ENCODE results near the gene TSEN34.
"Not testable (repeated sequence)": the region's sequence is repeated elsewhere in the genome, so short reads cannot be mapped to it uniquely, and the experiment has no call there.

Gene TSEN34

GRCh38 chr19:54188215-54188871, 2.8 kb upstream of the TSEN34 start:
- no peak overlapping the region for H3K27ac ChIP-seq
- TF ChIP-seq FOXP2 (optimal IDR thresholded peaks at IDR 0.05; ENCODE audit: control extremely low read depth, extremely low read length, insufficient read depth) (no peak), POLR2AphosphoS5 (IDR thresholded peaks at IDR 0.05; ENCODE audit: borderline replicate concordance, low read depth, low read length) (no peak), EZH2 (IDR thresholded peaks at IDR 0.05) (no peak)
- DNase-seq (ENCODE audit: low read depth, low spot score), result no peak

GRCh38 chr19:54189145-54189734, 1.9 kb upstream of the TSEN34 start, which contains the start of gene MBOAT7:
Gene MBOAT7 (minus strand): TSS chr19:54189580. CDS start chr19:54188508, 1,072 bp downstream.
- TF ChIP-seq POLR2AphosphoS5 (IDR thresholded peaks at IDR 0.05; ENCODE audit: borderline replicate concordance, low read depth, low read length), result peak; percentile 87
- TF ChIP-seq EZH2 (IDR thresholded peaks at IDR 0.05), result no peak
- DNase-seq (ENCODE audit: low read depth, low spot score), result no peak
- peaks cover 13% of the 10 kb centered on the region for H3K36me3 ChIP-seq (ENCODE audit: insufficient read depth, low read length)
- H3K4me3 ChIP-seq, result peak within 1 kb of the TSS; percentile 94
- peak within 1 kb of the TSS; percentile 97 for H3K27ac ChIP-seq
- peak within 1 kb of the TSS; percentile 97 for H3K9ac ChIP-seq (ENCODE audit: insufficient read length)
- no peaks in the 10 kb centered on the region for H3K9me3 ChIP-seq (ENCODE audit: low read depth, low read length)

More at GRCh38 chr19:54188215-54188871, 2.8 kb upstream of the TSEN34 start:
- Histone ChIP-seq H3K4me3 (peak overlapping the region; percentile 94), H3K9ac (ENCODE audit: insufficient read length) (peak overlapping the region; percentile 94), H3K36me3 (ENCODE audit: insufficient read depth, low read length) (peaks cover 5% of the 10 kb centered on the region), H3K9me3 (ENCODE audit: low read depth, low read length) (no peaks in the 10 kb centered on the region)

GRCh38 chr19:54189735-54190502, 1.2 kb upstream of the TSEN34 start:
- Histone ChIP-seq H3K9ac (ENCODE audit: insufficient read length) (peak overlapping the region; percentile 97), H3K27ac (peak overlapping the region; percentile 97), H3K9me3 (ENCODE audit: low read depth, low read length) (no peaks in the 10 kb centered on the region), H3K4me3 (peak overlapping the region; percentile 94), H3K36me3 (ENCODE audit: insufficient read depth, low read length) (peaks cover 20% of the 10 kb centered on the region)
- peak; percentile 100 for DNase-seq (ENCODE audit: low read depth, low spot score)
- TF ChIP-seq EZH2 (IDR thresholded peaks at IDR 0.05), result no peak
- TF ChIP-seq POLR2AphosphoS5 (IDR thresholded peaks at IDR 0.05; ENCODE audit: borderline replicate concordance, low read depth, low read length), result peak; percentile 80
- TF ChIP-seq FOXP2 (optimal IDR thresholded peaks at IDR 0.05; ENCODE audit: control extremely low read depth, extremely low read length, insufficient read depth), result peak; percentile 99

- peak; percentile 98 for DNase-seq (ENCODE audit: low read depth, low spot score)
- Histone ChIP-seq H3K27ac (peak overlapping the region; percentile 97), H3K36me3 (ENCODE audit: insufficient read depth, low read length) (peaks cover 22% of the 10 kb centered on the region), H3K9me3 (ENCODE audit: low read depth, low read length) (no peaks in the 10 kb centered on the region), H3K9ac (ENCODE audit: insufficient read length) (peak overlapping the region; percentile 97), H3K4me3 (peak overlapping the region; percentile 88)
- TF ChIP-seq EZH2 (IDR thresholded peaks at IDR 0.05) (no peak), POLR2AphosphoS5 (IDR thresholded peaks at IDR 0.05; ENCODE audit: borderline replicate concordance, low read depth, low read length) (peak; percentile 11), FOXP2 (optimal IDR thresholded peaks at IDR 0.05; ENCODE audit: control extremely low read depth, extremely low read length, insufficient read depth) (peak; percentile 24)
Measured at GRCh38 chr19:54190503-54191010, 551 bp upstream of the TSEN34 start.

GRCh38 chr19:54191811-54192453, 824 bp downstream of the TSEN34 start:
- TF ChIP-seq EZH2 (IDR thresholded peaks at IDR 0.05) (no peak), POLR2AphosphoS5 (IDR thresholded peaks at IDR 0.05; ENCODE audit: borderline replicate concordance, low read depth, low read length) (no peak), FOXP2 (optimal IDR thresholded peaks at IDR 0.05; ENCODE audit: control extremely low read depth, extremely low read length, insufficient read depth) (no peak)
- no peaks in the 10 kb centered on the region for H3K9me3 ChIP-seq (ENCODE audit: low read depth, low read length)
- peaks cover 23% of the 10 kb centered on the region for H3K36me3 ChIP-seq (ENCODE audit: insufficient read depth, low read length)
- H3K9ac ChIP-seq (ENCODE audit: insufficient read length), result peak overlapping the region; percentile 91
- H3K4me3 ChIP-seq, result peak overlapping the region; percentile 88
- H3K27ac ChIP-seq, result peak overlapping the region; percentile 97
- no peak for DNase-seq (ENCODE audit: low read depth, low spot score)

- Histone ChIP-seq H3K36me3 (ENCODE audit: insufficient read depth, low read length) (peaks cover 23% of the 10 kb centered on the region), H3K9ac (ENCODE audit: insufficient read length) (peak overlapping the region; percentile 7), H3K4me3 (no peak overlapping the region), H3K9me3 (ENCODE audit: low read depth, low read length) (no peaks in the 10 kb centered on the region), H3K27ac (no peak overlapping the region)
- no peak for TF ChIP-seq EZH2 (IDR thresholded peaks at IDR 0.05)
- no peak for TF ChIP-seq FOXP2 (optimal IDR thresholded peaks at IDR 0.05; ENCODE audit: control extremely low read depth, extremely low read length, insufficient read depth)
- TF ChIP-seq POLR2AphosphoS5 (IDR thresholded peaks at IDR 0.05; ENCODE audit: borderline replicate concordance, low read depth, low read length), result no peak
- no peak for DNase-seq (ENCODE audit: low read depth, low spot score)
Measured at GRCh38 chr19:54193011-54193410, 1.9 kb downstream of the TSEN34 start.

- H3K9ac ChIP-seq (ENCODE audit: insufficient read length), result peak overlapping the region; percentile 15
- not testable (repeated sequence) for DNase-seq (ENCODE audit: low read depth, low spot score); H3K27ac ChIP-seq; H3K4me3 ChIP-seq; H3K9me3 ChIP-seq (ENCODE audit: low read depth, low read length)
- peaks cover 23% of the 10 kb centered on the region for H3K36me3 ChIP-seq (ENCODE audit: insufficient read depth, low read length)
Measured at GRCh38 chr19:54194463-54194862, 3.4 kb downstream of the TSEN34 start.

GRCh38 chr19:54196536-54196935, 5.4 kb downstream of the TSEN34 start:
- peaks cover 29% of the 10 kb centered on the region for H3K36me3 ChIP-seq (ENCODE audit: insufficient read depth, low read length)
- no peak for DNase-seq (ENCODE audit: low read depth, low spot score)
- no peak overlapping the region for H3K27ac ChIP-seq
- H3K4me3 ChIP-seq, result no peak overlapping the region
- no peak overlapping the region for H3K9ac ChIP-seq (ENCODE audit: insufficient read length)
- no peak for TF ChIP-seq EZH2 (IDR thresholded peaks at IDR 0.05)
- no peak for TF ChIP-seq FOXP2 (optimal IDR thresholded peaks at IDR 0.05; ENCODE audit: control extremely low read depth, extremely low read length, insufficient read depth)
- TF ChIP-seq POLR2AphosphoS5 (IDR thresholded peaks at IDR 0.05; ENCODE audit: borderline replicate concordance, low read depth, low read length), result no peak
- no peaks in the 10 kb centered on the region for H3K9me3 ChIP-seq (ENCODE audit: low read depth, low read length)
